Measurements from ENCODE around the gene CALCOCO1. TPM values are rescaled to one million over a fixed set of nuclear protein-coding genes. Genes with fewer than 3 reads are reported as not detected.

The CALCOCO1 gene
- polyA plus RNA-seq, 1 experiment = 124 TPM

DNA sequence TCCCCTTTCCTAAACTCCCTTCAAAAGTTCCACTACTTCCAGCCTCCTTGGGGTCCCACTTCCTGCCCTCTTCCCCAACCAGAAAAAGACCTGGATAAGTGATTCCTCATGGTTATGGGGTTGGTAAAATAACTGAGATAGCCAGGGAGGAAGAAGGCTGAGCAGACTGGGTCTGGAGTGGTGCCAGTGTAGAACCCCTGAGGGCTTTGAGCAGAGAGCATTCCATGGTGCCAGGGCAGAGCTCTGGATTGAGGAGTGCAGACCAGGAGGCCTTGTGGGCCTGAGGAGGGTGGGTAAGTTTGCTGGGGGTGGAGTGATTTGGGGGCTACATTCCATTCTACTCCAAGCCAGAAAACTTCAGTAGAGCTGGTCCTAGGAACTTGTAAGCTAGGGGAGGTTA, 34.1 kb upstream of the CALCOCO1 start:
- no peak overlapping the region for H3K4me3 ChIP-seq (ENCODE audit: low read depth, low read length)
- CTCF ChIA-PET = interaction anchor here (0.8 to 1.6 kb wide), 4 partner anchors 15 to 440 kb away, joined by 3 to 7 read pairs (median 5); no protein-coding TSS in a partner anchor
- no peak overlapping the region for H3K27ac ChIP-seq (ENCODE audit: low read depth, low read length)
- TF ChIP-seq, protein P1, sequence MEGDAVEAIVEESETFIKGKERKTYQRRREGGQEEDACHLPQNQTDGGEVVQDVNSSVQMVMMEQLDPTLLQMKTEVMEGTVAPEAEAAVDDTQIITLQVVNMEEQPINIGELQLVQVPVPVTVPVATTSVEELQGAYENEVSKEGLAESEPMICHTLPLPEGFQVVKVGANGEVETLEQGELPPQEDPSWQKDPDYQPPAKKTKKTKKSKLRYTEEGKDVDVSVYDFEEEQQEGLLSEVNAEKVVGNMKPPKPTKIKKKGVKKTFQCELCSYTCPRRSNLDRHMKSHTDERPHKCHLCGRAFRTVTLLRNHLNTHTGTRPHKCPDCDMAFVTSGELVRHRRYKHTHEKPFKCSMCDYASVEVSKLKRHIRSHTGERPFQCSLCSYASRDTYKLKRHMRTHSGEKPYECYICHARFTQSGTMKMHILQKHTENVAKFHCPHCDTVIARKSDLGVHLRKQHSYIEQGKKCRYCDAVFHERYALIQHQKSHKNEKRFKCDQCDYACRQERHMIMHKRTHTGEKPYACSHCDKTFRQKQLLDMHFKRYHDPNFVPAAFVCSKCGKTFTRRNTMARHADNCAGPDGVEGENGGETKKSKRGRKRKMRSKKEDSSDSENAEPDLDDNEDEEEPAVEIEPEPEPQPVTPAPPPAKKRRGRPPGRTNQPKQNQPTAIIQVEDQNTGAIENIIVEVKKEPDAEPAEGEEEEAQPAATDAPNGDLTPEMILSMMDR (IDR thresholded peaks at IDR 0.05; ENCODE audit: low read depth, low read length) = no peak
- H3K27me3 ChIP-seq (ENCODE audit: control insufficient read depth, insufficient read depth, low read length) = peaks cover 28% of the 10 kb centered on the region
- POLR2A ChIA-PET = no interaction called here
- DNase-seq (ENCODE audit: low read depth, low spot score) = no peak
- no peaks in the 10 kb centered on the region; the same call in none of the 2 replicates for H3K9me3 ChIP-seq (ENCODE audit: control insufficient read depth, insufficient read depth, low read length)

DNA sequence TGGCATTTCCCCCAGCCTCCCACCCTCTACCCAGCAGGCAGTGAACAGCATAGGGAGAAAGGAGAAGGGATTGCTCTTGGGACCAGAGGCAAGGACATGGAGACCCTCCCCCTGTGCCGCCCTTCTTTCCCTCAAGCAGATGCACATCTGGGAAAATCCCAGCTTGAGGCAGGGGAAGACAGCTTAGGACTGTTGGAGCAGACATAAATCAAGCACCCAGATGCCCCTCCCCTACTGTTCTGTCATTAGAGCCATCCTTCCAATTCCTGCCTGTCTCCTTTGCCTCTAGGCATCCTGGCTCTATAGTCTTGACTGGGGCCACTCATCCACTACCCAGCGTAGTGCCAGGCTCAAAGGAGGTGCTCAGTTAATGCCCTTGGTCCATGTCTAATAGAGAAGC, 32.0 kb upstream of the CALCOCO1 start:
- ChIA-PET POLR2A (no interaction called here), CTCF (no interaction called here)
- Histone ChIP-seq H3K4me3 (ENCODE audit: low read depth, low read length) (no peak overlapping the region), H3K9me3 (ENCODE audit: control insufficient read depth, insufficient read depth, low read length) (no peaks in the 10 kb centered on the region; the same call in none of the 2 replicates), H3K27me3 (ENCODE audit: control insufficient read depth, insufficient read depth, low read length) (peaks cover 28% of the 10 kb centered on the region), H3K27ac (ENCODE audit: low read depth, low read length) (no peak overlapping the region)
- TF ChIP-seq, protein P1 (IDR thresholded peaks at IDR 0.05; ENCODE audit: low read depth, low read length) = no peak
- no peak for DNase-seq (ENCODE audit: low read depth, low spot score)

DNA sequence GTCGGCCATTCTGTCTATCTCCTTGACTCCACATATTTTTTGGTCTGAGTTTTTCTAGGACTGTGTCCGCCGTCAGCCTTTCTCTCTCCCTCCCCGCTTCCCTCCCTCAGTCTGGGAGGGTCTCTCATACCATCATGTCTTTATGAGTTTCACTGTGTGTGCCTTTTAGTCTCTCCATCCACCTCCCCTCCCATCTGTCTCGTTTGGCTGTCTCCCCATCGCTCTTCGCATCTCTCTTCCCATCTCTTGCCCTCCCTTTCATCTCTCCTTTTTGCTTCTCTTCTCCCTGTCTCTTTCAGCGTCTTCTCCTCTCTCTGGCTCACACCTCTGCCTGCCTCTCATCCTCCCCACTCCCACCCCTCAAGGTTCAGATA, 31.5 kb upstream of the CALCOCO1 start:
- Histone ChIP-seq H3K9me3 (ENCODE audit: control insufficient read depth, insufficient read depth, low read length) (no peaks in the 10 kb centered on the region; the same call in 1 of the 2 replicates), H3K4me3 (ENCODE audit: low read depth, low read length) (no peak overlapping the region), H3K27ac (ENCODE audit: low read depth, low read length) (no peak overlapping the region), H3K27me3 (ENCODE audit: control insufficient read depth, insufficient read depth, low read length) (peaks cover 31% of the 10 kb centered on the region)
- ChIA-PET POLR2A (no interaction called here), CTCF (interaction anchor here (2.7 to 7.8 kb wide), 2 partner anchors 7 to 13 kb away, joined by 15 to 91 read pairs; no protein-coding TSS in a partner anchor)
- TF ChIP-seq, protein P1 (IDR thresholded peaks at IDR 0.05; ENCODE audit: low read depth, low read length) = no peak
- DNase-seq (ENCODE audit: low read depth, low spot score) = no peak

DNA sequence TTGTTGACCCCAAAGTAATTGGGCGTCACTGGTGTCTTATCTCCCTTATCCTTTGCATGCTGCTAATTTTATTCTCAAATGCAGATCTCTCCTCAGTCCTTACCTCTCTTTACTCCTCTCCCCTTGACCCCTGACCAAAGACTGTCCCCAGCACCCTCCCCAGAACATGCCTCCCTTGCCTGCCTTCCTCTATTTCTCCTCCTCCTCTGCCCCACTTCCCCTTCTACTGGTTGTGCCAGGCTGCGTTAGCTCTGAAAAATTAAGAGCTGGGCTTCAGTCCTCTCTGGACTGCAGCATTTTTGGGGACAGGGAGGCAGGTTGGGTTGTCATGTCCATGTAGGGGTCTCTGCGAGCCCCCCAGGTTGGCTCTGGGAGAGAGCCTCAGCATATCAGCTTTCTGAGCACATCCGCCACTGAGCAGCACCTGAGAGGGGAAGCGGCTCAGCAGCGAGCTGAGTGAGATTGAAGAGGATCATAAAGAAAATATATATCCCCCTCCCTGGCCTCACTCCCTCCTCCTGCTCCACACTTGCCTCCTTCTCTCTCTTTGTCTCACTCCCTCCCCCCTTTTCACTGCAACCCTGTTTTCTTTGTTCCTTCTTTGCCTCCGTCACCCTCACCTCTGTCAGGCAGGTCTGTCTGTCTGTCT, 31.0 kb upstream of the CALCOCO1 start:
- Histone ChIP-seq H3K27ac (ENCODE audit: low read depth, low read length) (no peak overlapping the region), H3K4me3 (ENCODE audit: low read depth, low read length) (no peak overlapping the region), H3K27me3 (ENCODE audit: control insufficient read depth, insufficient read depth, low read length) (peaks cover 36% of the 10 kb centered on the region), H3K9me3 (ENCODE audit: control insufficient read depth, insufficient read depth, low read length) (no peaks in the 10 kb centered on the region; the same call in 1 of the 2 replicates)
- ChIA-PET POLR2A (no interaction called here), CTCF (interaction anchor here (0.8 to 7.8 kb wide), 7 partner anchors 8 to 96 kb away, joined by 3 to 91 read pairs (median 7); no protein-coding TSS in a partner anchor)
- DNase-seq (ENCODE audit: low read depth, low spot score) = no peak
- TF ChIP-seq, protein P1 (IDR thresholded peaks at IDR 0.05; ENCODE audit: low read depth, low read length) = no peak

DNA sequence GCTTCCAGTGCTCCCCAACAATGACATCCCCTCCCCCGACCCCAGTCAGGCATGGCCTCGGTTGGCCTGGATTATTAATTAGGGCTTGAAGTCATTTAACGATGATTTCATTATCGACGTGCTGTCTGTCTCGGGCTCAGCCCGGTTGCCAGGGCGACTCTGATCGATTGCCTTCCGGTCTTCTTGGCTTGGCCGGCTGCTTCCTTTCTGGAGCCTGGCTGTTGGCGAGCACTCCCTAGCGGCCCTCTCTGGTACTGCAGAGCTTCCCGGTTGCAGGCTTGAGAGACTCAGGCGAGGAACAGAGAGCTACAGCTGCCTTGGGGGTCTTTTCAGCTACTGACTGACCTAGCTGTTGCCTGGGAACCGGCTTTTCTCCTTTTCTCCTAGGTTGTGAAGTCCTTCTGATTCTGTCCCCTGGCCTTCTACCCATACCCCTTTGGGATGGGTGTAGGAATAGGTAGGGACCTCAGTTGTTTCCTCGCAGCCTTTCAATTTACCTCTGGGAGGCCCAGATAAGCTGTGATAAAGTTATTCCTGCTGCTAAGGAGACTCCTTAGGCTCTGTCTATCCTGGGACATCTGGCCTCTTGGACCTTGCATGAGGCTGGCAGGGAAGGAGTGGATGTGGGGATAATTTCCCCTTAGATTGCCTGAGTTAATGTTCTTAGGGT, 30.0 kb upstream of the CALCOCO1 start:
- no peak for DNase-seq (ENCODE audit: low read depth, low spot score)
- no peak overlapping the region for H3K27ac ChIP-seq (ENCODE audit: low read depth, low read length)
- H3K4me3 ChIP-seq (ENCODE audit: low read depth, low read length) = no peak overlapping the region
- CTCF ChIA-PET = interaction anchor here (0.6 to 7.8 kb wide), 12 partner anchors 9 to 233 kb away, joined by 3 to 91 read pairs (median 6); no protein-coding TSS in a partner anchor
- POLR2A ChIA-PET = no interaction called here
- H3K9me3 ChIP-seq (ENCODE audit: control insufficient read depth, insufficient read depth, low read length) = no peaks in the 10 kb centered on the region; the same call in 1 of the 2 replicates
- H3K27me3 ChIP-seq (ENCODE audit: control insufficient read depth, insufficient read depth, low read length) = peaks cover 46% of the 10 kb centered on the region
- TF ChIP-seq, protein P1 (IDR thresholded peaks at IDR 0.05; ENCODE audit: low read depth, low read length) = peak; percentile 92
